SH-SY5Y (cell line): ENCODE results near the gene SLAMF7.

ENCODE experiments used
- GATA2 ChIP-seq: IDR thresholded peaks from 2 replicates; pipeline ENCODE4 v1.6.1; 2011; ENCODE audit warnings: mild to moderate bottlenecking, low read depth, low read length
- GATA3 ChIP-seq: IDR thresholded peaks from 2 replicates; pipeline ENCODE4 v1.6.1; 2011; ENCODE audit warnings: low read depth, mild to moderate bottlenecking, low read length, moderate library complexity

The SLAMF7 gene

GRCh38 chr1:160716013-160716412, 23.0 kb upstream of the SLAMF7 start:
- no peak for TF ChIP-seq GATA2
- no peak for TF ChIP-seq GATA3

GRCh38 chr1:160717306-160717705, 21.7 kb upstream of the SLAMF7 start:
- TF ChIP-seq GATA3 (no peak), GATA2 (no peak)

- no peak for TF ChIP-seq GATA3
- no peak for TF ChIP-seq GATA2
Measured at GRCh38 chr1:160718210-160718609, 20.8 kb upstream of the SLAMF7 start.

GRCh38 chr1:160720356-160721085, 18.5 kb upstream of the SLAMF7 start:
- TF ChIP-seq GATA2 (no peak), GATA3 (no peak)

- TF ChIP-seq GATA3, result no peak
- no peak for TF ChIP-seq GATA2
Measured at GRCh38 chr1:160721473-160721872, 17.6 kb upstream of the SLAMF7 start.

- TF ChIP-seq GATA3, result no peak
- no peak for TF ChIP-seq GATA2
Measured at GRCh38 chr1:160722726-160723125, 16.3 kb upstream of the SLAMF7 start.

- TF ChIP-seq GATA3, result no peak
- TF ChIP-seq GATA2, result no peak
Measured at GRCh38 chr1:160723332-160723731, 15.7 kb upstream of the SLAMF7 start.

GRCh38 chr1:160724465-160725242, 14.4 kb upstream of the SLAMF7 start:
- TF ChIP-seq GATA3 (no peak), GATA2 (no peak)

GRCh38 chr1:160726114-160726497, 12.9 kb upstream of the SLAMF7 start:
- TF ChIP-seq GATA2 (no peak), GATA3 (no peak)

- TF ChIP-seq GATA2 (no peak), GATA3 (no peak)
Measured at GRCh38 chr1:160726498-160727315, 12.3 kb upstream of the SLAMF7 start.

GRCh38 chr1:160727316-160727640, 11.8 kb upstream of the SLAMF7 start:
- TF ChIP-seq GATA2 (no peak), GATA3 (no peak)

GRCh38 chr1:160731990-160732389, 7.1 kb upstream of the SLAMF7 start:
- TF ChIP-seq GATA3 (no peak), GATA2 (no peak)

GRCh38 chr1:160733898-160734297, 5.1 kb upstream of the SLAMF7 start:
- TF ChIP-seq GATA2 (no peak), GATA3 (no peak)

- TF ChIP-seq GATA2, result no peak
- TF ChIP-seq GATA3, result no peak
Measured at GRCh38 chr1:160734301-160734700, 4.7 kb upstream of the SLAMF7 start.
